Neural cell (in vitro differentiated cells): ENCODE data around the gene SCGB1D2.

Experiments
- EP300 ChIP-seq: fragments of 450-650 bp; conservative IDR thresholded peaks from 2 replicates; pipeline ENCODE4 v1.6.1; 2014; ENCODE audit warnings: antibody characterized with exemption, mild to moderate bottlenecking, moderate library complexity; ENCODE audit not compliant: poor library complexity, severe bottlenecking
- POLR2AphosphoS5 ChIP-seq: IDR thresholded peaks from 2 replicates; pipeline ENCODE4 v1.6.1; 2012
- TF ChIP-seq, protein P1 (sequence below): fragments of 450-650 bp; IDR thresholded peaks from 2 replicates; pipeline ENCODE4 v1.5.1; 2014; ENCODE audit warnings: antibody characterized with exemption, mild to moderate bottlenecking, moderate library complexity; ENCODE audit not compliant: poor library complexity, severe bottlenecking
- TF ChIP-seq, protein P2 (sequence below): IDR thresholded peaks from 2 replicates; pipeline ENCODE4 v1.6.1; 2012; ENCODE audit warnings: borderline replicate concordance

DNA sequence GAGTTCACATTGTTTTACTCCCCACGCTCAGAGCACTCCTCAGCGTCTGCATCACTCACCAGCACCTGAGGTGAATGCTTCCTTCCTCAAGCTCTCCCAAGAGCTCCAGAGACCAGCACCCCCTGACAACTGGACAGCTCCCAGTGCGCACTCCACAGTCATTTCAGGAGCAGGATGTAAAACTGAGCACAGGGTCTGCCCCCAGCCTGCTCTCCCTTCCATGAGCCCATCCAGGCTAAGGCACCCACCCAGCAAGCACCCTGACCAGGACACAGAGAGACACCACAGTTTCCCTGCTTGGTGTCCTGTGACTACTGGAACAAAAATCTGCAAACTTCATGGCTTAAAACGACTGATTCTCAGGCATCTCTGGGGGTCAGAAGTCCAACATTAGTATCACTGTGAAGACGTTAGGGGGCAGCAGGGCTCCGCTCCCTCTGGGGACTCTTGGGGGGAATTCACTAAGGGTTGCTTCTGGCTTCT, 3.3 kb downstream of the SCGB1D2 start:
- no peak for TF ChIP-seq EP300
- TF ChIP-seq, protein P1, sequence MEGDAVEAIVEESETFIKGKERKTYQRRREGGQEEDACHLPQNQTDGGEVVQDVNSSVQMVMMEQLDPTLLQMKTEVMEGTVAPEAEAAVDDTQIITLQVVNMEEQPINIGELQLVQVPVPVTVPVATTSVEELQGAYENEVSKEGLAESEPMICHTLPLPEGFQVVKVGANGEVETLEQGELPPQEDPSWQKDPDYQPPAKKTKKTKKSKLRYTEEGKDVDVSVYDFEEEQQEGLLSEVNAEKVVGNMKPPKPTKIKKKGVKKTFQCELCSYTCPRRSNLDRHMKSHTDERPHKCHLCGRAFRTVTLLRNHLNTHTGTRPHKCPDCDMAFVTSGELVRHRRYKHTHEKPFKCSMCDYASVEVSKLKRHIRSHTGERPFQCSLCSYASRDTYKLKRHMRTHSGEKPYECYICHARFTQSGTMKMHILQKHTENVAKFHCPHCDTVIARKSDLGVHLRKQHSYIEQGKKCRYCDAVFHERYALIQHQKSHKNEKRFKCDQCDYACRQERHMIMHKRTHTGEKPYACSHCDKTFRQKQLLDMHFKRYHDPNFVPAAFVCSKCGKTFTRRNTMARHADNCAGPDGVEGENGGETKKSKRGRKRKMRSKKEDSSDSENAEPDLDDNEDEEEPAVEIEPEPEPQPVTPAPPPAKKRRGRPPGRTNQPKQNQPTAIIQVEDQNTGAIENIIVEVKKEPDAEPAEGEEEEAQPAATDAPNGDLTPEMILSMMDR, result no peak
- TF ChIP-seq, protein P2, sequence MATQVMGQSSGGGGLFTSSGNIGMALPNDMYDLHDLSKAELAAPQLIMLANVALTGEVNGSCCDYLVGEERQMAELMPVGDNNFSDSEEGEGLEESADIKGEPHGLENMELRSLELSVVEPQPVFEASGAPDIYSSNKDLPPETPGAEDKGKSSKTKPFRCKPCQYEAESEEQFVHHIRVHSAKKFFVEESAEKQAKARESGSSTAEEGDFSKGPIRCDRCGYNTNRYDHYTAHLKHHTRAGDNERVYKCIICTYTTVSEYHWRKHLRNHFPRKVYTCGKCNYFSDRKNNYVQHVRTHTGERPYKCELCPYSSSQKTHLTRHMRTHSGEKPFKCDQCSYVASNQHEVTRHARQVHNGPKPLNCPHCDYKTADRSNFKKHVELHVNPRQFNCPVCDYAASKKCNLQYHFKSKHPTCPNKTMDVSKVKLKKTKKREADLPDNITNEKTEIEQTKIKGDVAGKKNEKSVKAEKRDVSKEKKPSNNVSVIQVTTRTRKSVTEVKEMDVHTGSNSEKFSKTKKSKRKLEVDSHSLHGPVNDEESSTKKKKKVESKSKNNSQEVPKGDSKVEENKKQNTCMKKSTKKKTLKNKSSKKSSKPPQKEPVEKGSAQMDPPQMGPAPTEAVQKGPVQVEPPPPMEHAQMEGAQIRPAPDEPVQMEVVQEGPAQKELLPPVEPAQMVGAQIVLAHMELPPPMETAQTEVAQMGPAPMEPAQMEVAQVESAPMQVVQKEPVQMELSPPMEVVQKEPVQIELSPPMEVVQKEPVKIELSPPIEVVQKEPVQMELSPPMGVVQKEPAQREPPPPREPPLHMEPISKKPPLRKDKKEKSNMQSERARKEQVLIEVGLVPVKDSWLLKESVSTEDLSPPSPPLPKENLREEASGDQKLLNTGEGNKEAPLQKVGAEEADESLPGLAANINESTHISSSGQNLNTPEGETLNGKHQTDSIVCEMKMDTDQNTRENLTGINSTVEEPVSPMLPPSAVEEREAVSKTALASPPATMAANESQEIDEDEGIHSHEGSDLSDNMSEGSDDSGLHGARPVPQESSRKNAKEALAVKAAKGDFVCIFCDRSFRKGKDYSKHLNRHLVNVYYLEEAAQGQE, result no peak
- TF ChIP-seq POLR2AphosphoS5, result no peak
